ENCODE data around the gene DEDD2.

DEDD2 gene

DNA sequence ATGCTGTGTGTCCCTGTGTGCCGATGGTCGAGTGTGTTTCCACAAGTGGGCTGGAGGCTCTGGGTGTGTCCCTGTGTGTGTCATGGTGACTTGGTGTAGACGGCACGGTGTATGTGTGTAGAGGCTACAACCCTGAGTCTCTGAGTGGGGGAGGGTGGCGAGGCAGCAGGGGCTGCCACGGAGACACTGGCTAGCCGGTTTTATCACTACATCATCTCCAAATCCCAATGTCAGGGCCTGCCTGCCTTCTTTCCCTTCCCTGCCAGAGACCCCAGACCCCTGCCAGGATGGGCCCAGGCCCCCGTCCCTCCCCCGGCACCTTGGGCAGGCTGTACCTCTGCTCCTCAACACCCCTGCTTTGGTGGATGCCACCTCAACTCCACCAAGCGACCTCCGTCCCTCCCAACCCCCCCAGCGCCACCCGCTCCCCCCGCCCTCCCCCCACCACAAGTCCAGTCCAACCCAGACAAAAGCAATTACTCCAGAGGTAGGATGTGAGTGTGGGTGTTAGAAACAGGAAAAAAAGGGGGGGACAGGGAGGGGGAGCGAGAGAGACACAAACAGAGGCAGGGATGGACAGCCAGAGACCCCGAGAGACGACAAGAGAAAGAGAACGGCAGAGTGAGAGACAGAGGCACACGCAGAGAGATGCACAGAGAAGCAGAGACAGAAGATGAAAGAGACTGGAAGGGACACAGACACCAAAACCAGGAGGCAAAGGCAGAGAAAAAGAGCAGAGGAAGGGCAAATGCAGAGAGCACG lies 63.6 kb downstream of the DEDD2 start:
- Histone ChIP-seq H3K4me3 (replicated peaks; ENCODE audit: insufficient read depth, low read length) (no peak overlapping the region), H3K27ac (replicated peaks) (no peak overlapping the region), H3K27me3 (ENCODE audit: insufficient read depth, poor library complexity, severe bottlenecking) (peaks cover 8% of the 10 kb centered on the region)
- TF ChIP-seq POLR2AphosphoS5 (IDR thresholded peaks at IDR 0.05; ENCODE audit: low read depth) (no peak), SPI1 (IDR thresholded peaks at IDR 0.05; ENCODE audit: borderline replicate concordance, low read depth) (no peak), GABPA (IDR thresholded peaks at IDR 0.05; ENCODE audit: low read depth) (no peak)
- TF ChIP-seq, protein P1, sequence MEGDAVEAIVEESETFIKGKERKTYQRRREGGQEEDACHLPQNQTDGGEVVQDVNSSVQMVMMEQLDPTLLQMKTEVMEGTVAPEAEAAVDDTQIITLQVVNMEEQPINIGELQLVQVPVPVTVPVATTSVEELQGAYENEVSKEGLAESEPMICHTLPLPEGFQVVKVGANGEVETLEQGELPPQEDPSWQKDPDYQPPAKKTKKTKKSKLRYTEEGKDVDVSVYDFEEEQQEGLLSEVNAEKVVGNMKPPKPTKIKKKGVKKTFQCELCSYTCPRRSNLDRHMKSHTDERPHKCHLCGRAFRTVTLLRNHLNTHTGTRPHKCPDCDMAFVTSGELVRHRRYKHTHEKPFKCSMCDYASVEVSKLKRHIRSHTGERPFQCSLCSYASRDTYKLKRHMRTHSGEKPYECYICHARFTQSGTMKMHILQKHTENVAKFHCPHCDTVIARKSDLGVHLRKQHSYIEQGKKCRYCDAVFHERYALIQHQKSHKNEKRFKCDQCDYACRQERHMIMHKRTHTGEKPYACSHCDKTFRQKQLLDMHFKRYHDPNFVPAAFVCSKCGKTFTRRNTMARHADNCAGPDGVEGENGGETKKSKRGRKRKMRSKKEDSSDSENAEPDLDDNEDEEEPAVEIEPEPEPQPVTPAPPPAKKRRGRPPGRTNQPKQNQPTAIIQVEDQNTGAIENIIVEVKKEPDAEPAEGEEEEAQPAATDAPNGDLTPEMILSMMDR (IDR thresholded peaks at IDR 0.05; ENCODE audit: insufficient read depth, low read length) = no peak
- TF ChIP-seq, protein P2, sequence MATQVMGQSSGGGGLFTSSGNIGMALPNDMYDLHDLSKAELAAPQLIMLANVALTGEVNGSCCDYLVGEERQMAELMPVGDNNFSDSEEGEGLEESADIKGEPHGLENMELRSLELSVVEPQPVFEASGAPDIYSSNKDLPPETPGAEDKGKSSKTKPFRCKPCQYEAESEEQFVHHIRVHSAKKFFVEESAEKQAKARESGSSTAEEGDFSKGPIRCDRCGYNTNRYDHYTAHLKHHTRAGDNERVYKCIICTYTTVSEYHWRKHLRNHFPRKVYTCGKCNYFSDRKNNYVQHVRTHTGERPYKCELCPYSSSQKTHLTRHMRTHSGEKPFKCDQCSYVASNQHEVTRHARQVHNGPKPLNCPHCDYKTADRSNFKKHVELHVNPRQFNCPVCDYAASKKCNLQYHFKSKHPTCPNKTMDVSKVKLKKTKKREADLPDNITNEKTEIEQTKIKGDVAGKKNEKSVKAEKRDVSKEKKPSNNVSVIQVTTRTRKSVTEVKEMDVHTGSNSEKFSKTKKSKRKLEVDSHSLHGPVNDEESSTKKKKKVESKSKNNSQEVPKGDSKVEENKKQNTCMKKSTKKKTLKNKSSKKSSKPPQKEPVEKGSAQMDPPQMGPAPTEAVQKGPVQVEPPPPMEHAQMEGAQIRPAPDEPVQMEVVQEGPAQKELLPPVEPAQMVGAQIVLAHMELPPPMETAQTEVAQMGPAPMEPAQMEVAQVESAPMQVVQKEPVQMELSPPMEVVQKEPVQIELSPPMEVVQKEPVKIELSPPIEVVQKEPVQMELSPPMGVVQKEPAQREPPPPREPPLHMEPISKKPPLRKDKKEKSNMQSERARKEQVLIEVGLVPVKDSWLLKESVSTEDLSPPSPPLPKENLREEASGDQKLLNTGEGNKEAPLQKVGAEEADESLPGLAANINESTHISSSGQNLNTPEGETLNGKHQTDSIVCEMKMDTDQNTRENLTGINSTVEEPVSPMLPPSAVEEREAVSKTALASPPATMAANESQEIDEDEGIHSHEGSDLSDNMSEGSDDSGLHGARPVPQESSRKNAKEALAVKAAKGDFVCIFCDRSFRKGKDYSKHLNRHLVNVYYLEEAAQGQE (IDR thresholded peaks at IDR 0.05; ENCODE audit: insufficient replicate concordance, low read depth) = no peak
- no peak for DNase-seq (ENCODE audit: low read depth in 1 of 2, low spot score in 1 of 2)

DNA sequence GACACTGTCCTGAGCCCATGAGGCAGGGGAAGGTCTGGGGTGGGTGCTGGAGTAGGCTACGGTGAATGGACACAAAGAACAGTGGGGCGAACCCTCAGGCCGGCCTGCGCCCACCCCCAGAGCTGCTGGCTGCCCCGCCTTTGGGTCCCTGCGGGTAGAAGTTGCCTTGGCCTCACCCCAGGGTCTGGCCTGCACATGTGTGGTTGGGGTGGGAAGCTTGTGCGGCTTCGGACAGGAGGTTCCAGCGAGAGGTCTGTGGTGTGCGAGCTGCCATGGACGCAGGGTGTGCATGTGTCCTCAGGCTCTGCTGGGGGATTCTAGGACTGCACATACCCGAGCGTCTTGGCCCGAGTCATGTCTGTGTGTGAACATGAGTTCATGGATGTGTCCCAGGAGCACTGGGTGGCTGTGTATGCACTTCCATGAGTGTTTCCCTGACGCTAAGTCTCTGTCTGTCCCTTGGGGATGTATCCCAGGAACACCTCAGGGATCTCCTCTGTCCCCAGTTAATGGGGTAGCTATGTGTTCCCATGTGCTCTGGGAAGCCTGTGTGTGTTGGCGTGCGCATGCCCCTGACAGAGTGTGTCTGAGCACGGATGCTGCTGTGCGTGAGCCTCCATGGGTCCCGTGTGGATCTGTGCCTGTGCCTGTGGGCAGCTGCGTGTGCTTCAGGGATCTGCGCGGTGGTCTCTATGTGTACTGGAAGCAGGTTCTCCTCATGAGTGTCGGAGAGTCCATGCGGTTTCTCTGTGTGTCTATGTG lies 64.4 kb downstream of the DEDD2 start:
- no peak overlapping the region for H3K27ac ChIP-seq (replicated peaks)
- no peak for DNase-seq (ENCODE audit: low read depth in 1 of 2, low spot score in 1 of 2)
- H3K4me3 ChIP-seq (replicated peaks; ENCODE audit: insufficient read depth, low read length) = no peak overlapping the region
- TF ChIP-seq, protein P2 (IDR thresholded peaks at IDR 0.05; ENCODE audit: insufficient replicate concordance, low read depth) = no peak
- TF ChIP-seq POLR2AphosphoS5 (IDR thresholded peaks at IDR 0.05; ENCODE audit: low read depth) = no peak
- no peak for TF ChIP-seq GABPA (IDR thresholded peaks at IDR 0.05; ENCODE audit: low read depth)
- TF ChIP-seq SPI1 (IDR thresholded peaks at IDR 0.05; ENCODE audit: borderline replicate concordance, low read depth) = no peak
- TF ChIP-seq, protein P1 (IDR thresholded peaks at IDR 0.05; ENCODE audit: insufficient read depth, low read length) = no peak
- H3K27me3 ChIP-seq (ENCODE audit: insufficient read depth, poor library complexity, severe bottlenecking) = peaks cover 10% of the 10 kb centered on the region

DNA sequence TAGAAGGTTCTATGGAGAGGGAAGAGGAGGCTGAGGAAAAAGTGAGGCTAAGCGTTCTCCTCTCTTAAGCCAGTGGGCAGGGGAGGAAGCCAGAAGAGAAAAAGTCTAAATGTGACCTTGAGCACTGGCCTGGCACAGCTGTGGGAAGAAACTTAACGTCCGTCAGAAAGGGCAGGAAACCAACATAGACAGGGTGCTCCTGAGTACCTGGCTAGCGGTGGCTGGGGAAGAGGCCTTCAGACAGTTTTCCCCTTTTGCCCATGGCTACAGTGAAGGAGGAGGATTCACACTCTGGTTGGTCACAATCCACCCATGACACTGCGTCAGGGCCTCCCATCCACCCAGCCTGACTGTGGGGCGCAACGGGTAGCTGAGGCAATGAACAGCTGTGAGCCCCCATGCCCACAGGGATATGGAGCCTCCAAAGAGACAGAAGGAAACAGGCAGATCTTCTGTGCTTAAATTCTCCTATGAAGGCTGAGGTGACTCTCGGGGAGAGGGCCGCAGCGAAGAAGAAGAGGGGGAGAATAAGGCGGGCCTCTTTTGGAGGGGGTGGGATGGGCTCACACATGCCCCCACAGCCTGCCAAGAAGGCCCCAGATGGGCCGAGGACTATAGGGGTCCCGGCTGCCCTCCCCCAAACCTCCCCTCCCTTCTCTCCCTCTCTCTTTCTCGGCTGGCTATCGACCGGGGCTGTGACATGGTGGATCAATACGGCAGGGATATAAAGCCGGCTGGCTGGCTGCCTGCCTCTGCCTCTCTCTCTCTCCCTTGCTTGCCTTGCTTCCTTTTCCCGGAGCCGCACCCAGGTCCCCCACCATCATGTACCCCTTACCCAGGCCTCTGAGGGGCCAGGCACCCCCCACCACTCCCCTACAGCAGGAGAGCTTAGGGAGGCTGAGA lies 65.4 kb downstream of the DEDD2 start:
- TF ChIP-seq, protein P2 (IDR thresholded peaks at IDR 0.05; ENCODE audit: insufficient replicate concordance, low read depth) = no peak
- TF ChIP-seq SPI1 (IDR thresholded peaks at IDR 0.05; ENCODE audit: borderline replicate concordance, low read depth) (no peak), POLR2AphosphoS5 (IDR thresholded peaks at IDR 0.05; ENCODE audit: low read depth) (no peak), GABPA (IDR thresholded peaks at IDR 0.05; ENCODE audit: low read depth) (no peak)
- TF ChIP-seq, protein P1 (IDR thresholded peaks at IDR 0.05; ENCODE audit: insufficient read depth, low read length) = no peak
- peaks cover 10% of the 10 kb centered on the region for H3K27me3 ChIP-seq (ENCODE audit: insufficient read depth, poor library complexity, severe bottlenecking)
- no peak for DNase-seq (ENCODE audit: low read depth in 1 of 2, low spot score in 1 of 2)

More for the DNA sequence above, 65.4 kb downstream of the DEDD2 start:
- Histone ChIP-seq H3K4me3 (replicated peaks; ENCODE audit: insufficient read depth, low read length) (no peak overlapping the region), H3K27ac (replicated peaks) (no peak overlapping the region)

Data from HL-60 (cell line).